ENCODE data around the gene KIAA0232.
"Not testable (repeated sequence)": the region's sequence is repeated elsewhere in the genome, so short reads cannot be mapped to it uniquely, and the experiment has no call there.

KIAA0232 gene

DNA sequence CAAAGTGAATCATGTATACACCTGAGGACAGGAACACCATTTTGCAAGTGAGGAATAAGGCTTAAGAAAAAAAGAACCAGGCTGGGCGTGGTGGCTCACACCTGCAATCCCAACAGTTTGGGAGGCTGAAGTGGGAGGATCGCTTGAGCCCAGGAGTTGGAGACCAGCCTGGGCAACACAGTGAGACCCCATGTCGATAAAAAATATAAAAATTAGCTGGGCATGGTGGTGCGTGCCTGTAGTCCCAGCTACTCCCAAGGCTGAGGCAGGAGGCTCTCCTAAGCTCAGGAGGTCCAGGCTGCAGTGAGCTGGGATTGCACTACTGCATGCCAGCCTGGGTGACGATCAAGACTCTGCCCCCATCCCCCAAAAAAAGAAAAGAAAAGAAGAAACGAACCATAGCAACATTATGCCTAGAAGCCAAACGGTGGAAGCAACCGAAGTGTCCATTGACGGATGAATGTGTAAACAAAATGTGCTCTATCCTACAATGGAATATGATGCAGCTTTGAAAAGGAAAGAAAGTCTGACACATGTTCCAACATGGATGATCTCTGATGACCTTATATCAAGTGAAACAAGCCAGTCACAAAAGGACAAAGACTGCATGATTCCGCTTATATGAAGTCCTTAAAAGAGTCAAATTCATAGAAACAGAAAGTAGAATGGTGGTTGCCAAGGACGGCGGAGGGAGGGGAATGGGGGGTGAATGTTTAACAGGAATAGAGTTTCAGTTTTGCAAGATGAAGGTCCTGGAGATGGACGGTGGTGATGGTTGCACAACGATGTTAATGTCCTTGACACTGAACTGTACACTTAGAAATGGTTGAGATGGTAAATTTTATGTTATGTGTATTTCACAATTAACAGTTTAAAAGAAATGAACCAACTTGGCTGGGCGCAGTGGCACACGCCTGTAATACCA is 8.6 kb upstream of the KIAA0232 start:
- no peak for DNase-seq (ENCODE audit: low read depth in 2 of 2)

DNA sequence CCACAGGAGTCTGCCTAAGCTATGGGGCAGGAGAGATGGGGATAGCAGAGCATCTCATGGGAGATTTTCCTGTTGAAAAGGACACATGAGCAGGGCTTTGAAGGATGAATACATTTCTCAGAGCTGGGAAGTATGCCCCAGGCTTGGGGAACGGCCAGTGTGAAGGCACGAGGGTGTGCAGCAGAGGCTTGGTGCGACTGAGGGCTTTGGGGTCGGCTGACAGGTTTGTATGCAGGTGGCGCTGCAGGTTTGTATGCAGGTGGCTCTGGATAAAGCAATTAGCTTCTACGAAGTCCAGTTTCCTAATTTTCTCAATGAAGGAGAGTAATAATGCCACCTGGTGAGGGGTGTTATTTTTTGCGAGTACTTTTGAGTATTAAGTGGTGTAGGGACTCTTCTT is 6.8 kb upstream of the KIAA0232 start:
- no peak for DNase-seq (ENCODE audit: low read depth in 2 of 2)

- DNase-seq (ENCODE audit: low read depth in 2 of 2): no peak
Observed at GRCh38 chr4:6776920-6777635, 5.4 kb upstream of the KIAA0232 start.

DNA sequence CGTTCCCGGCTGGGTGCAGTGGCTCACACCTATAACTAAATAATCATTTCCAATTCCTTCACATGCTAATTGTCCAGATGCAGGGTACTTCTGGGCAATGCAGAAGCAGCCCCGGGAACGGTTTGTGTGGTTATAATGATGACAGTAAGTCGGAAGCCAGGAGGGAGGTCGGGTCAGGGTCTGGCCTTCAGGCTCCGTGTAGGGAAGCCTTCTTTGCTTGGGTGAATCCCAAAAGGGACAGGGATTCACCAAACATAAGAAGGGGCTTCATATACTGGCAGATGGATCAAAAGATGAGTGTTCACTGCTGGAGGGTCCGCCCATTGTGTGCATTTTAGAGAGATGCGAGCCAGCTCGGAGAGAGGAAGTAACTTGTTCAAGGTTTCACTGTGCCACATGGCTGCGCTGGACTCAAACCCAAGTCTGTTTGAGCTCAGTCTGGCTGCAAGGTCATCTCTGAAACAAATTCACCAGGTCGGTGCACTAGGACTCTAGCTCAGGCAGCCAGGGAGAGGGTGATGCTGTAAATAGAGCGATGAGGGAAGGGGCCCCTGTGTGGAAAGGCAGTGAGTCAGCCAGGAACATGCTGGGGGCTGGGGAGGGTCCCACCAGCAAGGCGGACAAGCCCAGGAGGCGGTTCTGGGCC is 4.8 kb upstream of the KIAA0232 start:
- no peak for DNase-seq (ENCODE audit: low read depth in 2 of 2)

DNA sequence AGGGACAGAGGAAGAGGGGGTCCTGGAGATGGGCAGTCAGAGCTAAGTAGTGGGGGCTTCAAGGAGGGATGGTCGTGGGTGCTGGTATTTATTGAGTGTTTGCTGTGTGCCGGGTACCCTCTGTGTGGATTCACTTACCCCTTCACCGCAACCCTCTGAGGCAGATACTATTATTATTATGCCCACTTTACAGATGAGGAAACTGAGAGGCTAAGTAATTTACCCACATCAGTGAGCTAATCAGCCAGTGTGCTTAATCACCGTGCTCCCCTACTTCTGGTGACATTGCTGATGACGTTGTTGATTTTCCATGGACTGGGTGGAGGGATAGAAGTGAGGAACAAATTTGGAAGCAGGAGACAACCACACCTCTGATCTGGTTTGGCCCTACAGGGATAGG is 4.1 kb upstream of the KIAA0232 start:
- DNase-seq (ENCODE audit: low read depth in 2 of 2): no peak

DNA sequence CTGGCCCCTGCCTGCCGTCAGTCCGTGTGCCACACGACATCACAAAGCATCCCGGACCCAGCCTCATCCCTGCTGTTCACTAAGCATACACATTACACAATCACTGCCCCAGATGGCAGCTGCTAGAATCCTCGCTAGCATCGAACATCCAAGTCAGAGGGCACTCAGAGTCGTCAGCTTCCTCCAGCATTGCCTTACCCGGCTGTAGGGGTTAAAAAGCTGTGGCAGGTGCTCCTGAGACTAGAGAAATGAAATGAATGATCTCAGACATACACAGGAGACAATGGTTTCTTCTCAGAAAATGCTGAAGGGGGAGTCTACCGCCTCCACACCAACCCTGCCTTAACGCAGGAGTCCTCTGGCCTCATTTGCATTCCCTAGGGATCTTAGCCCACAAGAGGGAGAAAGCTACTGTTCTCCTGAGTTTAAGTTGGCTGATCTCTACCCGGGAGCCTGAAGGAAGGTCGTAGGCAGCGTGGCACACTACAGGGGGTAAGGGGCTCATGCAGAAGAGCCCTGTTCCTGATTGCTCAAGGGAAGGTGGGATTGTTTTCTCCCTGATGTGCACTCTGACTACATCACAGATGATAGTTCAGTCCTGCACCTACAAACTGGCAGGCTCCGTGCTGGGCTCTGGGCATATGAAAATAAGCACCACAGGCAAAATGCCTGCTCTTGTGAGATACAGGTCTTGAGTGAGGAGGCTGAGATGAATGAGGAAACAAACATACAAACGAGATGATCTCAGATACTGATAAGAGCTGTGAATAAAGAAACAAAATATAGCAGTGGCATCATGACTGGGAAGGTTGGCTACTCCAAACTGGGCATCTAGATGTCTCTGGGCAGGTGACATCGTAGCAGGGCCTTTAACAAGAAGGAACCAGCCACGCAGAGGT is 2.6 kb upstream of the KIAA0232 start:
- DNase-seq (ENCODE audit: low read depth in 2 of 2): no peak

- DNase-seq (ENCODE audit: low read depth in 2 of 2): no peak
Observed at GRCh38 chr4:6781113-6781512, 1.4 kb upstream of the KIAA0232 start.

DNA sequence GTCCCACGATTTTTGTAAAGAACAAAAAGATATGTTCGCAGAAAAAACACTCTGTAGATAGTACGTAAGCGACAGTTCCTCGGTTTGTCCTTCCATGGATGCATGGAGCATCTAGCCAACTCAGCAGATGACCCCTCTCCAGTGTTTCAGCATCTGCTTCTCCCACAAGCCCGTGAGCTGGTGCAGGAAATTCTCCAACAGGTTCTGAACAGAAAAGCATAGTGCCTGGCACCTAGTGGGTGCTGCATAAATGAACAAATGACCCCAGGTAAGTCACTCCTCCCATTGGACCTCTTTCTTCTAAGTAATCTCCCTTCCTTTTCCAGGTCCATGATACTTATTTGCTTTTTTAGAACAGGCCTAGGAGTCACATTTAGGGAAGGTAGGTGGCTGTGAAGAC is 966 bp upstream of the KIAA0232 start:
- no peak for DNase-seq (ENCODE audit: low read depth in 2 of 2)

- DNase-seq (ENCODE audit: low read depth in 2 of 2): no peak
Observed at GRCh38 chr4:6782846-6783110, 251 bp downstream of the KIAA0232 start.

DNA sequence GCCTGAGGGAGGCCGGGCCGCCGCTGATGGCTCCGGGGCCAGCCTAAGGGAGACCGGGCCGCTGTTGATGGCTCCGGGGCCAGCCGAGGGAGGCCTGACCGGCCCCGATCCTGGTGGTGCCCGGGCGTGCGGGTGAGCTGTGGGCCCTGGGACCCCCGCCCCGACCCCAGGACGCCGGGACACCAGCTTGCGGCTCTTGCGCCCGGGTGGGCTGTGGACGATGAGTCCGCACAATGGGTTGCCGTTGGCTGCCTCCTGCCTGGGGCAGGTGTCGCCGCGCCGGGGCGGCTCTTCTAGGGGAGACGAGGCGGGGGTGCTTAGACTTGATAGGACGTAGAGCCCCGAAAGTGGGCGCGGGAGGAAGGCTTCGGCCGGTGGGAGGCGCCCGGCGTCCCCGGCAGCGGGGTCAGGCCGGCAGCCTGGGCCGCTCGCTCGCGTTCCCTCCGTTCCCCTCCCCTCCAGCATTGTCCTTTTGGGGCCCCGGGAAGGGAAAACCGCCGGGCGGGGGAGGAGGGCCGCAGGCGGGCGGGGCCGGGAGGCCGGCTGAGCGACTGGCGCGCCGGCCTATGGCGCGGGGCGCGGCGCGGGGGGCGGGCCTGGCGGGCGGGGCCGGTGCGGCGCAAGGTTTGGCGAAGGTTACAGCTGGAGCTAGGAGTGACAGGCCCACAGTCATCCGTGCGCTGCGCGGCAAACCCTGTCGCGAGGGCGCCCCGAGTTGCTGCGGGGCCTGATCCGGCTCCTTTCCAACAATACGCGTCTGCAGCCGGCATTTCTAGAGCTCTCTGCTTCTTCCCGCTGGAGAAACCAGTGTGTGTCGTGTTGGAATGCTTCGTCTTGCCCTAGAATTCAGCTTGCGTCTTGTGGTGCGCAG is 819 bp downstream of the KIAA0232 start:
- DNase-seq (ENCODE audit: low read depth in 2 of 2): peak; percentile 72 to 75

GRCh38 chr4:6785572-6785925 is 3.0 kb downstream of the KIAA0232 start:
- no peak for DNase-seq (ENCODE audit: low read depth in 2 of 2)

DNA sequence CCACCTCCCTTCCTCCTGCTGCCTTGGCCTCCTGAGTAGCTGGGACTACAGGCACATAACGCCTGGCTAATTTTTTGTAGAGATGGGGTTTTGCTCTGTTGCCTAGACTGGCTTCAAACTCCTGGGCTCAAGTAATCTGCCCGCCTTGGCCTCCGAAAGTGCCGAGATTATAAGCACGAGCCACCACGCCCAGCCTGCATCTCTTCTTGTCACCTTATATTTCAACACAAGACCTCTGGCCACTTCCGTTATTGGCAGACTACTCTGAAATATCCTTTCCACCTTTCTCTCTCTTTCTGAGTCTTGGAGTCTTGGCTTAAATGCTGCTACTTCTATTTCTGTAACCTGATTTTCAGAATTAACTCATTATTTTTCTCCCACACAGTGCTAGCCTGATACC is 5.6 kb downstream of the KIAA0232 start:
- no peak for DNase-seq (ENCODE audit: low read depth in 2 of 2)

DNA sequence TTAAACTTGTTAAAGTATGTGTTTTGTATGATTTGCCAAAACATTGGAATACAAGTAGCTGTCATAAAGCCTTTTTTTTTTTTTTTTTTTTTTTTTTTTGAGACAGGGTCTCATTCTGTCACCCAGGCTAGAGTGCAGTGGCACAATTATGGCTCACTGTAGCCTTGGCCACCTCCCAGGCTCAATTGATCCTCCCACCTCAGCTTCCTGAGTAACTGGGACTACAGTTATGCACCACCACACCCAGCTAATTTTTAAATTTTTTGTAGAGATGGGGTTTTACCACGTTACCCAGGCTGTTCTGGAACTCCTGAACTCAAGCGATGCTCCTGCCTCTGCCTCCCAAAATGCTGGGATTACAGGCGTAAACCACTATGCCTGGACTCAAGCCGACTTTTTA is 8.7 kb downstream of the KIAA0232 start:
- not testable (repeated sequence) for DNase-seq (ENCODE audit: low read depth in 2 of 2)

DNA sequence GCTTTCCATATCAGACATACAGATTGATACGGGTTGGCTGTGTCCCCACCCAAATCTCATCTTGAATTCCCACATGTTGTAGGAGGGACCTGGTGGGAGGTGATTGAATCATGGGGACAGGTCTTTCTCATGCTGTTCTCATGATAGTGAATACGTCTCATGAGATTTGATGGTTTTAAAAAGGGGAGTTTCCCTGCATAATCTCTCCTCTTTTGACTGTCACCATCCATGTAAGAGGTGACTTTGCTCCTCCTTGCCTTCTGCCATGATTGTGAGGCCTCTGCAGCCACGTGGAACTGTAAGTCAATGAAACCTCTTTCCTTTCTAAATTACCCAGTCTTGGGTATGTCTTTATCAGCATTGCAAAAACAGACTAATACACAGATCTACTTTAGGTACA is 9.3 kb downstream of the KIAA0232 start:
- DNase-seq (ENCODE audit: low read depth in 2 of 2): not testable (repeated sequence)

DNA sequence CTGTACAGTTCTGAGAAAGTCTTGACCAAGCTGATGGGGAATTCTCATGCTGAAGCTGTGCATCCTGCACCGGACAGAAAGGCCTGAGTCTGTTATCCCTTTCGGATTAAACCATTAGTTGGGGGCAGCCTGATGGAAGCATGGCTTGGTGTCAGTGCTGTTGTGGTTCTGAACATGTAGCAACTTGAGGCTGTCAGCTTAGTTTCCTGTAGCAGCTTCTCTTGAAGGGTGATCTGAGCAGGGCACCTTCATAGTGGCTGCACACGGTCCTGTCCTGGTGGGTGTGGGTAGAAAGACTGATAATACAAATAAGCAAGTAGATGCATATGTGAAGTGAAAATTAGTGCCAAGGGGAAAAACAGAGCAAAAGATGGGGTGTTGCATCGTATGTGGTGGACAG is 11.7 kb downstream of the KIAA0232 start:
- no peak for DNase-seq (ENCODE audit: low read depth in 2 of 2)

DNA sequence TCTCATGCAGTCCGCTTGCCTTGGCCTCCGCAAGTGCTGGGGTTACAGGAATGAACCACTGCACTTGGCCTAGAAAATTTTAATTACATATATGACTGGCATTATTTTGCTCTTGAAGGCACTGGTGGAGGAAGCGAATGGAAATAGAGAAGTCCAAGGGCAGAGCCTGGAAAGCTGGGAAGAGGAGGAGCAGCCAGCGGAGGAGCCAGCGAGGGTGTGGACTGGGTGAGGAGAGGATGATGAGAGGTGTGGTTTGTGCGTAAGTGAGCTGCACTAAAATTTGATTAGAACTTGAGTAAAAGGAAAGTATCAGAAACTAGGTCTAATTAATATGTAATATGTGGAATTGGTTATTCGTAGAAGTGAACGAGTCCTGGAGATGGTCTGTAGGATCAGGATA is 13.3 kb downstream of the KIAA0232 start:
- no peak for DNase-seq (ENCODE audit: low read depth in 2 of 2)

GRCh38 chr4:6797368-6797767 is 14.8 kb downstream of the KIAA0232 start:
- not testable (repeated sequence) for DNase-seq (ENCODE audit: low read depth in 2 of 2)

GRCh38 chr4:6799091-6799490 is 16.6 kb downstream of the KIAA0232 start:
- DNase-seq (ENCODE audit: low read depth in 2 of 2): no peak

- no peak for DNase-seq (ENCODE audit: low read depth in 2 of 2)
Observed at GRCh38 chr4:6802025-6802424, 19.5 kb downstream of the KIAA0232 start.

DNA sequence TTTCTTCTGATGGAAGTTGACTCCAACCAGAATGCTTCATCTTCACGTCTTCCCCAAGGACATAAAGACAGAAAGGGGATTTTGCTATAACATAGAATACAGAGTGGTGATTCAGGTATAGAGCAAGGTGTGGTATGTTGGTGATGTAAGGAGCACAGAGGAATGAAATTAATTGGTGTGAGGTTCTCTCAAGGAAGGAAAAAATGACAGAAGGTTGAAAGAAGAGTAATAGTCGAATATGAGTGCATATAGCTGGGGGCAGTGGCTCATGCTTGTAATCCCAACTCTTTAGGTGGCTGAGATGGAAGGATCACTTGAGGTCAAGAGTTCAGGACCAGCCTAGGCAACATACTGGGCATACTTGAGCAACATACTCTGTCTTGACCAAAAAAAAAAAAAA is 20.1 kb downstream of the KIAA0232 start:
- DNase-seq (ENCODE audit: low read depth in 2 of 2): no peak

DNA sequence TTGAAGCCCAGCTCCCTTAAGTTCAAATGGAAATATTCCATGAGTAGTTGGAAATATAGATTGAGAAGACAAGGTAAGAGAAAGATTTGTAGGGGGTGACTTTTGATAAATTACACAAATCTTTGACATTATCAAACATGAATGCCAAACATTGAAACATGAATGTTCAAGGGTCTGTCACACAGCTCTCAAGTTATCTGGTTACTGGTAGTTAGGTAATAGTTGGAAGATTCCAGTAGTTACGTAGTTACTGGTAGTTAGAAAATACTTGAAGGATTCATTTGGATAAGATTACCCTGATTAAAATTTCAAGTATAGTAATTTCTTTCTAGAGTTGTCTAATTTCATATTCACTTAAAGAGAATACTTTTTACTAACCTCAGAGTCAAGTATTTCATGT is 20.7 kb downstream of the KIAA0232 start:
- no peak for DNase-seq (ENCODE audit: low read depth in 2 of 2)
